C4-2B (cell line): ENCODE measurements around the gene CXADR.
"Not testable (repeated sequence)": the region's sequence is repeated elsewhere in the genome, so short reads cannot be mapped to it uniquely, and the experiment has no call there.

Experiments used
- H3K27ac ChIP-seq: fragments of 450-650 bp; 2 replicates; pipeline ENCODE4 v1.5.1; 2017
- ZFX ChIP-seq: fragments of 450-650 bp; IDR thresholded peaks from 2 replicates; pipeline ENCODE4 v1.6.1; 2017
- TF ChIP-seq, protein P1 (sequence below): fragments of 450-650 bp; conservative IDR thresholded peaks from 2 replicates; pipeline ENCODE4 v1.5.1; 2017; ENCODE audit warnings: mild to moderate bottlenecking

The CXADR gene

DNA sequence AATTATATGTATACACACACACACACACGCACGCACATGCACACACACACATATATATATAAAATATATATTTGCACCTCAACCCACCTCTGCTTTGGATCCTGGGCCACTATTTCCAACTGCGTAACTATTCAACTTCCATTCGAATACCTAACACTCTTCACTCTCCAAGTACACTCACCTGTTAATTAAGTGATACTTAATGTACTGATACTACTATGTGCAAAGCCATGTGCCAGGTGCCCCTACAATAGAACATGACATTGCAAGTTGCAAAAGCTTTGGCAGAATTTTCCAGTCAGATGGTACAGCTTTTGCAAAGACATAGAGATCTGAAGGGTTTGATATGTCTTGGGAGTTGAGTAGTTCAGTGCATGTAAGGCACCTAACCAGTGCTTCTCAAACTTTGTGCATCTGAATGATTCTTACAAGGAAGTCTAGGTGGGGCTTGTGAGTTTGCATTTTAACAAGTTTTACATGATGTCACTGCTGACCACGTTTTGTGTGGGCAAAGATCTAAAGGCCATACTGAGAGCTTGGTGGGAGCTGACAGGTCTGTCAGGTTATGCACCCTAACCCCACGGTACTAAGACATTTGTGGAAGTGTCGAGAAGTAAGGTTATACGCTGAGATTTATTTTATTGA lies 7.2 kb downstream of the CXADR start:
- TF ChIP-seq, protein P1, sequence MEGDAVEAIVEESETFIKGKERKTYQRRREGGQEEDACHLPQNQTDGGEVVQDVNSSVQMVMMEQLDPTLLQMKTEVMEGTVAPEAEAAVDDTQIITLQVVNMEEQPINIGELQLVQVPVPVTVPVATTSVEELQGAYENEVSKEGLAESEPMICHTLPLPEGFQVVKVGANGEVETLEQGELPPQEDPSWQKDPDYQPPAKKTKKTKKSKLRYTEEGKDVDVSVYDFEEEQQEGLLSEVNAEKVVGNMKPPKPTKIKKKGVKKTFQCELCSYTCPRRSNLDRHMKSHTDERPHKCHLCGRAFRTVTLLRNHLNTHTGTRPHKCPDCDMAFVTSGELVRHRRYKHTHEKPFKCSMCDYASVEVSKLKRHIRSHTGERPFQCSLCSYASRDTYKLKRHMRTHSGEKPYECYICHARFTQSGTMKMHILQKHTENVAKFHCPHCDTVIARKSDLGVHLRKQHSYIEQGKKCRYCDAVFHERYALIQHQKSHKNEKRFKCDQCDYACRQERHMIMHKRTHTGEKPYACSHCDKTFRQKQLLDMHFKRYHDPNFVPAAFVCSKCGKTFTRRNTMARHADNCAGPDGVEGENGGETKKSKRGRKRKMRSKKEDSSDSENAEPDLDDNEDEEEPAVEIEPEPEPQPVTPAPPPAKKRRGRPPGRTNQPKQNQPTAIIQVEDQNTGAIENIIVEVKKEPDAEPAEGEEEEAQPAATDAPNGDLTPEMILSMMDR = no peak
- no peak for TF ChIP-seq ZFX
- H3K27ac ChIP-seq = no peak overlapping the region

DNA sequence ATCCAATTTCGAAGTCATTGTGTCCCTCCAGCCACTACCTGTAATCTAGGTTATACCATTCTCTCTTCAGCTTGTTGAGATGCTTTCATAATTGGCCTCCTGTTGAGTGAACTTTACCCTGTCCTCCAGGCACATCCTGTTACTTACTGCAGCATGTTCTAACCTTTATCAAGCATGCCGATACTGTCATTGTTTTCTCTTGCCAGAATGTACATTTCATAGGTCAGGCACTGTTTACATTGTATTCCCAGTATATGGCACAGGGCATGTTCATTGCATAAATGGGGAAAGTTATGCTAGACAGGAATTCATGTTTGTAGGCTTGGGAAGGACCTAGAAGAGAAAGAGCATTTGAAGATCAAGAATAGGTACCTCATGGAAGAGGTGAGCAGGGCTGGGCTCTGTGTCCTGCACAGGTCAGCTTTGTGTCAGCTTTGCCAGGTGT lies 10.2 kb downstream of the CXADR start:
- H3K27ac ChIP-seq = no peak overlapping the region; the same call in 1 of the 2 replicates
- TF ChIP-seq, protein P1 = no peak
- no peak for TF ChIP-seq ZFX

DNA sequence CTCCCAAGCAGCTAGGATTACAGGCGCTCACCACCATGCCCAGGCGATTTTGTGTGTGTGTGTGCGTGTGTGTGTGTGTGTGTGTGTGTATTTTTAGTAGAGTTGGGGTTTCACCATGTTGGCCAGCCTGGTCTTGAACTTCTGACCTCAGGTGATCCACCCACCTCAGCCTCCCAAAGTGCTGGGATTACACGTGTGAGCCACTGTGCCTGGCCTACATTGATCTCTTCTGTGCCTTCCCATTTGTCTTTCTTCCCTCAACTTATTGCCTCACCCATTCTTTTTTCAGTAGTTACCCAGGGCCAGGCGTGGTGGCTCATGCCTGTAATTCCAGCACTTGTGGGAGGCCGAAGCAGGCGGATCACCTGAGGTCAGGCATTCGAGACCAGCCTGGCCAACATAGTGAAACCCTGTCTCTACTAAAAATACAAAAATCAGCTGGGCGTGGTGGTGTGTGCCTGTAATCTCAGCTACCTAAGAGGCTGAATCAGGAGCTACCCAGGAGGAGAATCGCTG lies 11.2 kb downstream of the CXADR start:
- not testable (repeated sequence) for H3K27ac ChIP-seq

DNA sequence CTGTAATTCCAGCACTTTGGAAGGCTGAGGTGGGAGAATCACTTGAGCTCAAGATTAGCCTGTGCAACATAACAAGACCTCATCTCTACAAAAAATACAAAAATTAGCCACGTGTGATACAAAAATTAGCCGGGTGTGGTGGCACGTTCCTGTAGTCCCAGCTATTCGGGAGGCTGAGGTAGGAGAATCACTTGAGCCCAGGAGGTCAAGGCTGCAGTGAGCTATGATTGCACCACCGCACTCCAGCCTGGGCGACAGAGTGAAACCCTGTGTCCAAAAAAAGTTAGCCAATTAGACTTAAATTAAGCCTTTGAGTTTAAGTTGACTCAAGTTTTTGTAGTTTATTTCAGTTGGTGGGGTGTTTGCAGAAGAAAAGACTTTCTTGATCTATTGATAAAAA lies 11.8 kb downstream of the CXADR start:
- H3K27ac ChIP-seq = no peak overlapping the region
- TF ChIP-seq, protein P1 = no peak
- TF ChIP-seq ZFX = no peak

DNA sequence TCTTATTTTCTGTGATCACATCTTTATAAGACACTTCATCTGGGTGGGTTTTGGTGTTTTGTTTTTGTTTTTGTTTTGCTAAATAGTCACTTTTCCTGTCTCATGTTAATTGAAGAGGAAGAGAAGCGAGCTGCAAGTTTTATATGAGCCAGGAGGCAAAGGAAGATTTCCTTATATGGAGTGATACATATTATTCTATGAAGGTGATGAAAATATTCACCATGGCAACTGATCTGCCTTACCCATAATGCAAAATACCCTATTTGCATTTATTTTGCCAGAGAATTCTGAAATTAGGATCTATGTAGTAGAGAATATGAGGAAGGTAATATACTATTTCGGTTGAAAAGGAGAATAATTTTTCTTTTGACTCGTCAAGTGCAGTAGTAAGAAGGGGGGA lies 13.9 kb downstream of the CXADR start:
- TF ChIP-seq ZFX = no peak
- TF ChIP-seq, protein P1 = no peak

DNA sequence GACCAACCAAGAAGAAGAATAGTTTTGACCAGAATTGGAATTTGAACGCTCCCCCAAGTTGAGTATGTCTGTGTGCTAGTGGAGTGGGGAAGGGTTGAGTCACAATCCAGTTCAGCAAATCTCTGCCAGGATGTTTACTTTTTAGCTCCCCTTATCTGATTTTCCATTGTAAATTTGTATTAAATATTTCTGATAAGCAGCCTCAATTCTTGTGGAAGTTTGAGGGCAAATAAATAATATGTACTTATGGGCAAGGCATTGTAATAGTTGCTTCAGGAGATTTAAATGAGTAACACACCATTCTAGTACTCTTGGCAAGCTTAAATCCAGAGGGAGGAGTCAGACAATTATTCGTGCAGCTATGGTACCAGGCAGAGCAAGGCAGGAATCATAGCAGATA lies 14.4 kb downstream of the CXADR start:
- no peak overlapping the region for H3K27ac ChIP-seq

More for the DNA sequence above, 13.9 kb downstream of the CXADR start:
- H3K27ac ChIP-seq = no peak overlapping the region

DNA sequence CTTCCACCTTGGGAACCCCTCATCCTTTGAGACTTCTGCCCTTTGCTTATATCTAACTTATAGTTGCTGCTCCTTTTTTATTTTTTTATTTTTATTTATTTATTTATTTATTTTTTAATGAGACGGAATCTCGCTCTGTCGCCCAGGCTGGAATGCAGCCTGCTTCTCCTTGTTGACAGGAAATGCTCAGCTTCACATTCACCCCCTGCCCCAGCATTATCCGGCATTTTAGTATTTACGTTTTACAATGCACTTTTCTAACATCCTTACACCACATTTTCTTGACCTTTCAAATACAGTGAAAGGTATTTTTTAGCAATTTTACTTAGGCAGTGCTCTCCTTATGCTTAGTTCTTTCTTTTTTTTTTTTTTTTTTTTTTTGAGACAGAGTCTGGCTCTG lies 14.9 kb downstream of the CXADR start:
- peak overlapping the region; percentile 11; the same call in 1 of the 2 replicates for H3K27ac ChIP-seq
- TF ChIP-seq, protein P1 = no peak
- TF ChIP-seq ZFX = no peak

More for the DNA sequence above, 14.4 kb downstream of the CXADR start:
- TF ChIP-seq, protein P1 = no peak
- no peak for TF ChIP-seq ZFX

DNA sequence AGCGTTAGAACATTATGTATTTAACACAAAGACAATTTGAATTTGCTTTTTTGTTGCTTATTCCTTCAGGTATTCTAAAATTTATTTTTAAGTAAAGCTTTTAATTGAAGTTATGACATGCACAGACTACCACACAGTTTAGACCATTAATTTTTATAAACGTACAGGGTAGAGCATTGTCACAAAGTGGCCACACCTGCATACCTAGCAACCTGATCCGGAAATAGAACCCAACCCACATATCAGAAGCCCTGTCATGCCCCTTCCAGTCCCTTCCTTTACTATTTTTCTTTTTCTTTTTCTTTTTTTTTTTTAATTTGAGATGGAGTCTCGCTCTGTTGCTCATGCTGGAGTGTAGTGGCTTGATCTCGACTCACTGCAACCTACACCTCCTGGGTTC lies 16.8 kb downstream of the CXADR start:
- no peak overlapping the region for H3K27ac ChIP-seq
- TF ChIP-seq, protein P1 = no peak
- TF ChIP-seq ZFX = no peak
